Duodenal mucosa (tissue), 2 donors: Measurements from ENCODE around the gene CROCC2.
A peak's percentile ranks its signal among the peaks of the same experiment; 100 is the strongest.

Experiments used
- H3K27ac ChIP-seq: one replicate; pipeline ENCODE4 v1.7.0; 2013; ENCODE audit warnings: low read depth, low read length
- H3K27me3 ChIP-seq, 2 donors: one replicate each; pipeline ENCODE4 v1.7.0; 2013; ENCODE audit warnings: low read length in 2 of 2, control low read depth in 1 of 2; ENCODE audit not compliant: insufficient read depth in 2 of 2, control insufficient read depth in 1 of 2
- H3K36me3 ChIP-seq, 2 donors: one replicate each; pipeline ENCODE4 v1.7.0; 2013; ENCODE audit warnings: low read length in 2 of 2, control low read depth in 1 of 2; ENCODE audit not compliant: insufficient read depth in 2 of 2, control insufficient read depth in 1 of 2
- H3K4me1 ChIP-seq, 2 donors: one replicate each; pipeline ENCODE4 v1.7.0; 2013; ENCODE audit warnings: low read length in 2 of 2, control low read depth in 1 of 2; ENCODE audit not compliant: insufficient read depth in 2 of 2, control insufficient read depth in 1 of 2
- H3K4me3 ChIP-seq, 2 donors: one replicate each; pipeline ENCODE4 v1.7.0; 2013; ENCODE audit warnings: low read length in 2 of 2, low read depth in 1 of 2
- H3K9ac ChIP-seq, 2 donors: one replicate each; pipeline ENCODE4 v1.7.0; 2013; ENCODE audit warnings: low read length in 2 of 2, low read depth in 1 of 2
- H3K9me3 ChIP-seq, 2 donors: one replicate each; pipeline ENCODE4 v1.7.0; 2013; ENCODE audit warnings: low read length in 2 of 2, control low read depth in 1 of 2; ENCODE audit not compliant: control insufficient read depth in 1 of 2

CROCC2 gene

DNA sequence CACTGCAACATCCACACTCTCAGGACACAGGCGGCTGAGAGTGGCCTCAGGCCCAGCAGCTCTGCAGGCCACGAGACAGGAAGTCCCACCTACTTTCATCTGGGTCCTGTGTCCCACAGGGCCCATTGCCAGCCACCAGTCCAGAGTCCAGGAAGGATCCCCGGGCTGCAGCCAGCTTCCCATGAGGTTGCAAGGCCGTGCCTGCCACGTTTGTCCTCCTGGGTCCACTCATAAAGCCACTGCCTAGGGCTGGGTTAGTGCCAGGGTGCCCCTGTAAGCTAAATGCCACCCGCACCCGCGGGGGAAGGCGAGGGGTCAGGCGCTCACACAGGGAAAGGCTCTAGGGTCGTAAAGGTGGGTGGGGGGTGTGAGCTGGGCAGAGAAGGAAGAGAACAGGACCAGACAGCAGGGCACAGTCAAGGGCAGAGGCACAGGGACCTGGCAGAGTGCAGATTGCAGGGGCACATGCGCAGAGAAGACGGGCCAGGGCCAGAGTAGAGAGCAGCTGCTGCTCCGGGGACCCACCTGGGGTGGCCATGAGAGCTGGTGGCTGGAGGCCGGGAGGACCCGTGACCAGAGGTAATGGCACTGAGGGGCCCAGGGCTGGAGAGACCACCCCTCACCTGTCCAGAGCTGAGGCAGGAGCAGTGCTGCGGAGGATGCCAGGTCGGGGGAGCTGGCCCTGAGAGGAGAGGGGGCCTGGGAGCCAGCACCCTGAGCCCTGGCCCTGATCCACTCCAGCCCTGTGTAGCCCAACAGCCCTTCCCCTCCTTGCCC lies 29.5 kb upstream of the CROCC2 start:
- no peaks in the 10 kb centered on the region for H3K27me3 ChIP-seq
- peak overlapping the region; percentile 19 to 66 for H3K9ac ChIP-seq
- H3K4me3 ChIP-seq, result peak overlapping the region in 1 of 2 donors; percentile 16
- H3K9me3 ChIP-seq, result no peaks in the 10 kb centered on the region
- peak overlapping the region; percentile 62 for H3K27ac ChIP-seq
- H3K4me1 ChIP-seq, result peaks cover 36 to 45% of the 10 kb centered on the region in 2 donors
- H3K36me3 ChIP-seq, result no peaks in the 10 kb centered on the region

DNA sequence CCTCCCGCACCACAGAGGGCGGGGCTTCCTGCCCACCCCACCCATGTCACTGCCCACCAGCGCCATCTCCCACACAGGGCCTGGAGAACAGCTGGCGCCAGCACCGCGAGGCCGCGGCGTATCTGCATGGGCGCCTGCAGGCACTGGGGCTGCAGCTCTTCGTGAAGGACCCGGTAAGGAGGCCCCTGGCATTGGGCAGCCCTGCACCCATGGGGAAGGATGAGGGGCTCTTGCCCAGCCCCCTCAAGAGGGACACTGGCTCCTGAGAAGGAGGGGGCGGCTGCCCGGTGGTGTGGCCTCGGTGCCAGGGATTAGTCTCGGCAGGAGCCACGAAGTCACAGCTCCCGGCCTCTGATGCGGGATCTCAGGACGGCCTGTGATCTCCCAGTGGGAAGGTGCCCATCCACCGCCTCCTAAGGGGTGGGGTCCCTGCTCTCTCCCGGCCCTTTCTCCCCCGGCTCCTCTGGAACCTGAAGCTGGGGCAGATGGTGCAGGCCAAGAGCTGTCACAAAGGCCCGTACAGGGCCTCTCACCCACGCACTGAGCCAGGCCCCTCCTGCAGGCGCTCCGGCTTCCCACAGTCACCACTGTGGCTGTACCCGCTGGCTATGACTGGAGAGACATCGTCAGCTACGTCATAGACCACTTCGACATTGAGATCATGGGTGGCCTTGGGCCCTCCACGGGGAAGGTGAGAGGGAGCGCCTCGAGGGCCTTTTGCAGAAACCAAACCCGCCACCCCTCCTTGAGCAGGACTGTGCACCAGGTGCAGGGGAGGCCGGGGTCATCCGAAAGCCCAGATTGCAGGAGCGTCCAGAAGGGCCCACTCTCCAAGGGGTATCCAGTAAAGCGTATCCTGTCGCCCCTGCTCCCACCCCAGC lies 28.4 kb upstream of the CROCC2 start:
- H3K27me3 ChIP-seq, result no peaks in the 10 kb centered on the region
- no peak overlapping the region for H3K27ac ChIP-seq
- H3K4me3 ChIP-seq, result no peak overlapping the region
- H3K4me1 ChIP-seq, result peaks cover 36 to 45% of the 10 kb centered on the region in 2 donors
- no peaks in the 10 kb centered on the region for H3K9me3 ChIP-seq
- H3K9ac ChIP-seq, result no peak overlapping the region
- H3K36me3 ChIP-seq, result no peaks in the 10 kb centered on the region

DNA sequence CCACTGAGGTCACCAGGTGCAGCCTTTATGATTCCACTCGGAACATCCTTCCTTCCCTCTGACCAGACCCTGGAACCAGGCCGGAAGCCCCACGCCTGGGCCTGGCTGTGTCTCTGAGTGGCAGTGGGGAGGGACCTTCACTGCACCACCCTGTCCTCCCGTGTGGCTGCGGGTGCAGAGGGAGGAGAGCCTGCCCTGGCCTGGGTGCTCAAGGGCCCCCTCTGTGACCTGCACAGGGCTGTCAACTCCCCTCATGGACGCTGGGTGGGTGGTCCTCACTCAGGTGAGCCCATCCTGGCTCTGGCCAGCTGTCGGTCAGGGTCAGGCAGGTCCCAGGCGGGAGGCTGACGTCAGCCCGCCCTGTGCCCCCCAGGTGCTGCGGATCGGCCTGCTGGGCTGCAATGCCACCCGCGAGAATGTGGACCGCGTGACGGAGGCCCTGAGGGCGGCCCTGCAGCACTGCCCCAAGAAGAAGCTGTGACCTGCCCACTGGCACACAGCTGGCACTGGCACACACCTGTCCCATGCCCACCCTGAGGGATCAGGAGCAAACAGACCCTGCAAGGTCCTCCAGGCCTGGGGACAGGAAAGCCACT lies 27.7 kb upstream of the CROCC2 start:
- H3K9ac ChIP-seq, result no peak overlapping the region
- H3K27me3 ChIP-seq, result no peaks in the 10 kb centered on the region
- no peak overlapping the region for H3K27ac ChIP-seq
- H3K4me1 ChIP-seq, result peaks cover 36 to 45% of the 10 kb centered on the region in 2 donors
- H3K4me3 ChIP-seq, result no peak overlapping the region
- H3K9me3 ChIP-seq, result no peaks in the 10 kb centered on the region
- H3K36me3 ChIP-seq, result no peaks in the 10 kb centered on the region

DNA sequence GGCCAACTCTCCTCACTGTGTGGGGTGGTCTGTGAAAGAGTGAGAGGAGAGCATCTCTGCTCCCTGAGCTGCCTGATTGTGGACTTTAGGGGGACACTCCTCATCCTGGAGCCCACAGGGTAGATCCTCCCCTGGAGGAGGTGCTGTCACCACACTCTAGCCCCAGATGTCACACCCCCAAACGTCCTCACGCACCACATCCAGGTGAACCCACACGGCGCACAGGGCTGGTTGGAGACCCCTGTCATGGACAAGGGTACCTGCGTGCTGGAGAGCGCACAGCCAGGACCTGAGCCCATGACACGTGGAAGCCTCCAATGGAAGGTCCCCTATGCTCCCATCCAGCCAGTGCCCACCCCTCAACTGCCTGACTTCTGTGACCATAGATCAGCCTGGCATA lies 27.0 kb upstream of the CROCC2 start:
- Histone ChIP-seq H3K27ac (no peak overlapping the region), H3K4me3 (no peak overlapping the region), H3K9ac (no peak overlapping the region)

DNA sequence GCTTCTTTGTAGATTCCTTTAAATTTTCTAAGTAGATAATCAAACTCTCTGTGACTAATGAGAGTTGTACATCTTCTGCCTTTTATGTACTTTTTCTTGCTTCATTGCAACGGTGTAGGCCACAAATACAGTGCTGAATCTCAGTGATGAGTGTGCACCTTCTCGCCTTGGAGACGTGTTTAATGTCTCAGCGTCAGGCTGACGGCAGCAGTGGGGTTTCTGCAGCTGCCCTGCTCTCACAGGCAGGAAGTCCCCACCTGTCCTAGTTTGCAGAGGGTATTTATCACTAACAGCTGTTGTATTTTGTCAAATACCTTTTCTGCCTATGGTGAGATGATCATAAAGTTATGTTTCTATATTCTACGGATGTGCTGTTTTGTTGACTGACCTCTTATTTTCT lies 24.2 kb upstream of the CROCC2 start:
- Histone ChIP-seq H3K9me3 (no peaks in the 10 kb centered on the region), H3K4me1 (peaks cover 3 to 10% of the 10 kb centered on the region in 2 donors), H3K27me3 (no peaks in the 10 kb centered on the region), H3K27ac (no peak overlapping the region), H3K36me3 (no peaks in the 10 kb centered on the region), H3K4me3 (no peak overlapping the region), H3K9ac (no peak overlapping the region)

More for the DNA sequence above, 27.0 kb upstream of the CROCC2 start:
- Histone ChIP-seq H3K4me1 (peaks cover 31 to 38% of the 10 kb centered on the region in 2 donors), H3K27me3 (no peaks in the 10 kb centered on the region), H3K9me3 (no peaks in the 10 kb centered on the region), H3K36me3 (no peaks in the 10 kb centered on the region)

DNA sequence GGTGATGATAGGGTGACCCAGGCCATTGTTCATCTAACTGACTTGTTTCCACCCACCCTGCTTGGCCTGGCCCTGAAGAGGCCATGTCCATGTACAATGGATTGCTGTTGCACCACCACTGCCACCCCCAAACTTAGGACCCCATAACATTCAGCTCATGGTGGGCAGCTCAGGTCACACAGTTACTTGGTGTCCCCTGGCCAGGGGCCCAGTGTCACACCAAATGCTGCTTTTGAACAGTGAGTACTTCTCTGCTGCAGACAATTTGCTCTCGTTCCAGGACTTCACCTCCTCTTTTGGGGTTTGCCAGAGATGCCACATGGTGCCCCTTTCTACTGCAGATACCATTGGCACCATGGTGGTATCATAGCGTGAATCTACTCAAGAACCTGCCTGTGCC lies 21.9 kb upstream of the CROCC2 start:
- H3K27ac ChIP-seq, result no peak overlapping the region
- peaks cover 11 to 15% of the 10 kb centered on the region in 2 donors for H3K4me1 ChIP-seq
- H3K36me3 ChIP-seq, result no peaks in the 10 kb centered on the region
- no peak overlapping the region for H3K9ac ChIP-seq
- no peaks in the 10 kb centered on the region for H3K27me3 ChIP-seq
- no peaks in the 10 kb centered on the region for H3K9me3 ChIP-seq
- no peak overlapping the region for H3K4me3 ChIP-seq

DNA sequence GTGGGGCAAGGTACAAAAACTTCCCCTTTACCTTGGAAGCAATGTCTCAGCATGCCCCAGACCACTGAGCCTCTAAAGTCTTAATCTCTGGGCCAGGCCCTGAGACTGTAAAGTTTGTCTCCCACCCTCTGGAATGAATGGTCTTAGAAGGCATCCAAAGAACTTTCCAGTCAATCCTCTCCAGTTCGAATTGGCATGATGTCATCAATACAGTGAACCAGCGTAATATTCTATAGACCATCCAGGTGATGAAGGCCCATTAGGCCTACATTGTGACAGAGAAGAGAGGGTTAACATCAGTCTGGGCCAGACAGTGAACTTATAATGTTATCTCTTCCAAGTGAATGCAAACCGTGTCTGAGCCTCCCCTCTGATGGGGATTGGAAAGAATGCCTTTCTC lies 21.4 kb upstream of the CROCC2 start:
- Histone ChIP-seq H3K27me3 (no peaks in the 10 kb centered on the region), H3K9ac (no peak overlapping the region), H3K4me1 (peaks cover 16 to 20% of the 10 kb centered on the region in 2 donors), H3K27ac (no peak overlapping the region), H3K4me3 (no peak overlapping the region), H3K36me3 (no peaks in the 10 kb centered on the region), H3K9me3 (no peaks in the 10 kb centered on the region)

DNA sequence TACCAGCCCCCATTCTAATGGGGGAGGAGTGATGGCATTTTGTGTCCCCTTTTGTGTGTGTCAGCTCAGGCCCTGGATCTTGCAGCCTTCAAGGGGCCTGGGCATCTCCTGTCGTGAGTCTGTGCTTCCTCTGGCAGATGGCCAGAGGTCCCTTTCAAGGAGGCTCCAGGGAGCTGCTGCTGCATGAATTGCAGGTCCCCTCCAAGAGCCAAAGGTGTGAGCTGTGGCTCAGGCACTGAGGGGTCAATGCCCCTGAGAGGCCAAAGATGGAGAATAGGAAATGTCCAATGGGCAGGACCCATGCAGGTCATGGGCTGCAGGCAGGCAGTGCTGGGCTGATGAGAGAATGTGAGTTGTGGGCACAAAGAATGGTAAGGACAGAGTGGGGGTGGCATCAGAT lies 20.6 kb upstream of the CROCC2 start:
- H3K27ac ChIP-seq, result no peak overlapping the region
- H3K4me3 ChIP-seq, result no peak overlapping the region
- H3K36me3 ChIP-seq, result no peaks in the 10 kb centered on the region
- H3K9ac ChIP-seq, result no peak overlapping the region
- no peaks in the 10 kb centered on the region for H3K9me3 ChIP-seq
- H3K4me1 ChIP-seq, result peaks cover 17 to 20% of the 10 kb centered on the region in 2 donors
- H3K27me3 ChIP-seq, result no peaks in the 10 kb centered on the region

DNA sequence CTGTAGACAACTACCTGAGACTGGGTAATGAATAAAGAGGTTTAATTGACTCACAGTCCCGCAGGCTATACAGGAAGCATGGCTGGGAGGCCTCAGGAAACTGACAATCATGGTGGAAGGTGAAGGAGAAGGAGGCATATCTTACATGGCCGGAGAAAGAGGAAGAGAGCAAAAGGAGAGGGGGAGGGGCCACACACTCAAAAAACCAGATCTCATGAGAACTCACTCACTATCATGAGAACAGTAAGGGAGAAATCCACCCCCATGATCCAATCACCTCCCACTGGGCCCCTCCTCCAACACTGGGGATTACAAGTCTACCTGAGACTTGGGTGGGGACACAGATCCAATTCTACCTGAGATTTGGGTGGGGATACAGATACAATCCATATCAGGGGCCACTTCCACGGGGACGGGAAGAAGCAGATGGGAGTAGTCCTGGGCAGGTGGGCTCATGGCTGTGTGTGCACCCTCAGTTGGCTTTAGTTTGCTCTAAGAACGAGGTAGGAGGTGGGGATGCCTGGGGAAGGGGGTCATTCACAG lies 20.0 kb upstream of the CROCC2 start:
- H3K9ac ChIP-seq, result no peak overlapping the region

More for the DNA sequence above, 20.0 kb upstream of the CROCC2 start:
- H3K4me1 ChIP-seq, result peaks cover 17% of the 10 kb centered on the region in 2 donors
- no peaks in the 10 kb centered on the region for H3K36me3 ChIP-seq
- H3K27me3 ChIP-seq, result no peaks in the 10 kb centered on the region
- H3K27ac ChIP-seq, result no peak overlapping the region
- no peak overlapping the region for H3K4me3 ChIP-seq
- H3K9me3 ChIP-seq, result no peaks in the 10 kb centered on the region
